Caco-2 (cell line): ENCODE measurements around the gene E2F1. TPM values are rescaled to one million over a fixed set of nuclear protein-coding genes. Genes with fewer than 3 reads are reported as not detected.

ENCODE experiments used
- BruUV-seq: library from RNA; stranded (reverse); fragments of 400-500 nt; replicated peaks from 2 replicates; lab custom pipeline; 2021; lab: Mats Ljungman, UMichigan
- CTCF ChIA-PET: fragments of 300-600 bp; sonication (Branson Sonifier 250); formaldehyde crosslinking; loops from one replicate; lab custom pipeline; 2022; ENCODE audit warnings: antibody characterized with exemption; lab: Charles Lee
- POLR2A ChIA-PET: fragments of 300-600 bp; sonication (Branson Sonifier 250); formaldehyde crosslinking; loops from one replicate; lab custom pipeline; 2022; ENCODE audit warnings: antibody characterized with exemption; lab: Charles Lee
- DNase-seq, 2 experiments: peaks; one replicate each; pipeline versions ENCODE4 v3.0.0 to v3.0.0-alpha.2; 2020 to 2022
- H3K27me3 ChIP-seq: replicated peaks from 2 replicates; pipeline ENCODE4 v1.6.0; 2011; ENCODE audit warnings: low read length; ENCODE audit not compliant: control insufficient read depth, insufficient read depth
- H3K36me3 ChIP-seq: 2 replicates; pipeline ENCODE4 v1.5.1; 2011; ENCODE audit warnings: low read length; ENCODE audit not compliant: control insufficient read depth, insufficient read depth
- H3K4me1 ChIP-seq: fragments of 250-450 bp; sonication (Bioruptor Pico); 2 replicates; pipeline ENCODE4 v1.5.1; 2020; ENCODE audit warnings: mild to moderate bottlenecking
- H3K4me3 ChIP-seq: 2 replicates; pipeline ENCODE4 v1.5.1; 2011; ENCODE audit warnings: low read depth, mild to moderate bottlenecking, control low read depth, low read length
- H3K9me3 ChIP-seq: fragments of 250-450 bp; sonication (Bioruptor Pico); 2 replicates; pipeline ENCODE4 v1.5.1; 2020; ENCODE audit warnings: mild to moderate bottlenecking, moderate library complexity
- H3K27ac Mint-ChIP-seq: one replicate; pipeline ENCODE4 v1.8.0; 2022; ENCODE audit warnings: mixed read lengths; ENCODE audit not compliant: unreplicated experiment
- H3K27me3 Mint-ChIP-seq: one replicate; pipeline ENCODE4 v1.8.0; 2022; ENCODE audit warnings: mixed read lengths; ENCODE audit not compliant: insufficient read depth, unreplicated experiment
- H3K36me3 Mint-ChIP-seq: one replicate; pipeline ENCODE4 v1.8.0; 2022; ENCODE audit warnings: mild to moderate bottlenecking, mixed read lengths; ENCODE audit not compliant: insufficient read depth, unreplicated experiment
- H3K4me1 Mint-ChIP-seq: one replicate; pipeline ENCODE4 v1.8.0; 2022; ENCODE audit warnings: low read depth, mixed read lengths; ENCODE audit not compliant: unreplicated experiment
- H3K4me3 Mint-ChIP-seq: one replicate; pipeline ENCODE4 v1.8.0; 2022; ENCODE audit warnings: mild to moderate bottlenecking, moderate library complexity, mixed read lengths; ENCODE audit not compliant: unreplicated experiment
- H3K9me3 Mint-ChIP-seq: one replicate; pipeline ENCODE4 v1.8.0; 2022; ENCODE audit warnings: mixed read lengths; ENCODE audit not compliant: unreplicated experiment
- intact Hi-C: fragments of 100-400 bp; cut with micrococcal nuclease; formaldehyde crosslinking; loops from one replicate; pipeline ENCODE4 v1.10.0; 2022; ENCODE audit not compliant: unreplicated experiment
- total RNA-seq: library from RNA; stranded (reverse); gene quantifications from 2 replicates; pipeline ENCODE4 v1.2.3, GENCODE V29; 2022
- TF ChIP-seq, protein P1 (sequence below), 2 experiments: fragments of 200-600 bp in 1 of 2; IDR thresholded peaks; 1 replicate in 1 of 2; 2 replicates in 1 of 2; pipeline versions ENCODE4 v1.5.1 to v1.8.0; 2011 to 2022; ENCODE audit warnings: antibody characterized with exemption in 1 of 2, control low read depth in 1 of 2, inconsistent platforms in 1 of 2, low read depth in 1 of 2, low read length in 1 of 2, mild to moderate bottlenecking in 1 of 2, moderate library complexity in 1 of 2; ENCODE audit not compliant: insufficient read depth in 1 of 2, severe bottlenecking in 1 of 2, unreplicated experiment in 1 of 2

Gene E2F1
- total RNA-seq, 1 experiment from 2014 or later = 74.7 TPM

DNA sequence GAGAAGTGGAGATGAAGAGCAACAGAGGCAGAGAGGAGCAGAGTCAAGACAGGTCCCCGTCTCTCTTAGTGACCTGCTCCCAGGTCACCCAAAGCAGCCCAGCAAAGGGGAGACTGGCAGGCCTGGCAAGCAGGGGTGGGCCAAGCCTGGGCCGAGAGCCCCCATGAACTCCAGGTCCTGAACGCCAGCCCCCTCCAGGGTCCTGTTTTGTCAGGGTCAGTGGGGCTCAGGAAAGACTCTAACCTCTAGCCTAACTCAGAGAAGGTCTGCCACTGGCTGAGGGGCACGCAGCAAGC lies 13.1 kb downstream of the E2F1 start:
- H3K27me3 Mint-ChIP-seq = no peaks in the 10 kb centered on the region
- CTCF ChIA-PET = interaction anchor here (0.5 to 1.1 kb wide), 3 partner anchors 47 to 242 kb away, joined by 3 to 5 read pairs (median 3); partner anchors contain the start of gene PXMP4
- no peak for DNase-seq
- TF ChIP-seq, protein P1, sequence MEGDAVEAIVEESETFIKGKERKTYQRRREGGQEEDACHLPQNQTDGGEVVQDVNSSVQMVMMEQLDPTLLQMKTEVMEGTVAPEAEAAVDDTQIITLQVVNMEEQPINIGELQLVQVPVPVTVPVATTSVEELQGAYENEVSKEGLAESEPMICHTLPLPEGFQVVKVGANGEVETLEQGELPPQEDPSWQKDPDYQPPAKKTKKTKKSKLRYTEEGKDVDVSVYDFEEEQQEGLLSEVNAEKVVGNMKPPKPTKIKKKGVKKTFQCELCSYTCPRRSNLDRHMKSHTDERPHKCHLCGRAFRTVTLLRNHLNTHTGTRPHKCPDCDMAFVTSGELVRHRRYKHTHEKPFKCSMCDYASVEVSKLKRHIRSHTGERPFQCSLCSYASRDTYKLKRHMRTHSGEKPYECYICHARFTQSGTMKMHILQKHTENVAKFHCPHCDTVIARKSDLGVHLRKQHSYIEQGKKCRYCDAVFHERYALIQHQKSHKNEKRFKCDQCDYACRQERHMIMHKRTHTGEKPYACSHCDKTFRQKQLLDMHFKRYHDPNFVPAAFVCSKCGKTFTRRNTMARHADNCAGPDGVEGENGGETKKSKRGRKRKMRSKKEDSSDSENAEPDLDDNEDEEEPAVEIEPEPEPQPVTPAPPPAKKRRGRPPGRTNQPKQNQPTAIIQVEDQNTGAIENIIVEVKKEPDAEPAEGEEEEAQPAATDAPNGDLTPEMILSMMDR (IDR thresholded peaks at IDR 0.05; ENCODE audit: insufficient read depth in 1 of 2, low read depth in 1 of 2, low read length in 1 of 2, severe bottlenecking in 1 of 2, unreplicated experiment in 1 of 2) = no peak
- H3K4me1 Mint-ChIP-seq = peaks cover 39% of the 10 kb centered on the region
- H3K4me1 ChIP-seq = peaks cover 18% of the 10 kb centered on the region
- POLR2A ChIA-PET = interaction anchor here (0.5 kb wide), 1 partner anchor 1407 kb away, joined by 6 read pairs; no protein-coding TSS in a partner anchor
- H3K27me3 ChIP-seq = no peaks in the 10 kb centered on the region
- H3K36me3 ChIP-seq = peaks cover 14% of the 10 kb centered on the region
- intact Hi-C loops = loop anchor here (5.0 kb wide), 1 partner anchor 139 kb away; the partner anchor contains the start of gene CHMP4B
- peaks cover 56% of the 10 kb centered on the region for H3K36me3 Mint-ChIP-seq
- peak overlapping the region; percentile 99 for H3K4me3 Mint-ChIP-seq
- BruUV-seq = no TSS peak
- peak overlapping the region; percentile 85 for H3K4me3 ChIP-seq
- peak overlapping the region; percentile 98 for H3K27ac Mint-ChIP-seq
- H3K9me3 Mint-ChIP-seq = no peaks in the 10 kb centered on the region
- no peaks in the 10 kb centered on the region for H3K9me3 ChIP-seq

DNA sequence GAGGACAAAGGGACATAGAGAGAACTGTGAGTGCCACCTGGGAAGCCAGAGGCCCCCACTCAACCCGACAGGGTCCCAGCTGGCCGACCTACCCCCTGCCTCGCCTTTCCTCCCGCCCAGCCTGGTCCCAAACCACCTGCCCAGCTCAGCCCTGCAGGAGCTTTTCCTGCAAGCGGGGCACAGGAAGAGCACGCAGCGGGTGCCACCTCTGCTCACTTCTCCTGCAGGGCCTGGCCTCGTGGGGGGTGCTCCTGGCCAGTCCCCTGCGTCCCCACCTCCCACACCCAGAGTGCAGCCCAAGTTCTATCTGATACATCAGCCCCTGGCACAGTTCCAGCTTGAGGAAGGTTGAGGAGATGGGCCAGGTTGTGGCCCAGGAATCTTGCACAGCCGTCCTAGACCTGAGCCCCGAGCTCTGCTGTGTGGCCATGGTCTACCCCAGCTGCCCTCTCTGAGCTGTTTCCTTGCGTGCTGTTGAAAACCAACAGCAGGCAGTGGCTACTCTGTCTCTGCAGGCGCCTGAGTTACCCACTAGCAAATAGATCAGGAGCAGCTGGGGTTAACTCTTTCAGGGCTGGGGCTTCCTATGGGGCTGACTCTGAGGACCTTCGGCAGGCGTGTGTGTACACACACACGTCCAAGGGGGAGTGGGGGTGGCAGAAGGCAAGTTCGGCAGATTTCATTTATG lies 13.6 kb downstream of the E2F1 start:
- CTCF ChIA-PET = interaction anchor here (1.1 kb wide), 1 partner anchor 47 kb away, joined by 3 read pairs; the partner anchor contains the start of gene PXMP4
- peak in 1 of 2 experiments; percentile 55 for DNase-seq
- H3K4me1 ChIP-seq = peaks cover 18% of the 10 kb centered on the region
- peak overlapping the region; percentile 99 for H3K4me3 Mint-ChIP-seq
- BruUV-seq = no TSS peak
- peak overlapping the region; percentile 98 for H3K27ac Mint-ChIP-seq
- no peaks in the 10 kb centered on the region for H3K27me3 ChIP-seq
- H3K36me3 ChIP-seq = peaks cover 14% of the 10 kb centered on the region
- H3K36me3 Mint-ChIP-seq = peaks cover 56% of the 10 kb centered on the region
- H3K9me3 Mint-ChIP-seq = no peaks in the 10 kb centered on the region
- peak overlapping the region; percentile 85 for H3K4me3 ChIP-seq
- POLR2A ChIA-PET = interaction anchor here (0.6 kb wide), 1 partner anchor 320 kb away, joined by 3 read pairs; no protein-coding TSS in a partner anchor
- H3K4me1 Mint-ChIP-seq = peaks cover 39% of the 10 kb centered on the region
- H3K27me3 Mint-ChIP-seq = no peaks in the 10 kb centered on the region
- no peaks in the 10 kb centered on the region for H3K9me3 ChIP-seq
- intact Hi-C loops = loop anchor here (5.0 kb wide), 1 partner anchor 140 kb away; the partner anchor contains the start of gene CHMP4B
- TF ChIP-seq, protein P1 (IDR thresholded peaks at IDR 0.05; ENCODE audit: insufficient read depth in 1 of 2, low read depth in 1 of 2, low read length in 1 of 2, severe bottlenecking in 1 of 2, unreplicated experiment in 1 of 2) = no peak

DNA sequence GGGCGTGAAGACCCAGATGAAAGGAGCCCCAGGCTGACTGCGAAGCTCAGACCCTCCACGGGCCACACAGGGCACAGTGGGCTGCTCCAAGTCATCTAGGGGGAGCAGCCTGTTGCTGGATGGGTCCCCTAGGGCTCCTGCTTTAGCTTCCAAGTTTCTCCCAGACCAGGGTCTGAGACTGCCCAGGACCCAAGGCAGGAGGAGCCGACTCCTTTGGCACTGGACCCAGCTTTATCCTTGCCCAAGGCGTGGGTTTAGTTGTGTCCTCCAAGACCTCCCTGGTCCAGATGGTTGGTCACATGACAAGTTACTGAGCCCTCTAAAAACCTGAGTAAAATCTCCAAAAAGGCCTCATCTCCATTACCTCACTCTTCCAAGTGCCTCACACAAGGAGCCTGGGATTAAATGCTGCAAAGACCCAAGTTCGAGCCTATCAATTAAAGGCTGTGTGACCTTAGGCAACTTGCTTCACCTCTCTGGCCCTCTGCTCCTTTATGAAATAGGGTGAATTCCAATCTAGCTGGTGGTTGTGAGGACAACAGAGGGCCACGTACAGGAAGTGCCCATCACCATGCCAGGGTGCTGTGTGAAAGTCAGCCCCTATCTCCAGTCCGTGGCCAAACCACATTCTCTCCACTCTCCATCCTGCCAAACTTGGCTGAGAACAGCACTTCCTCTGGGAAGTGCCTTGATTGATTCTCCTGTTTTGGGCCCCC lies 14.5 kb downstream of the E2F1 start:
- intact Hi-C loops = loop anchor here (5.0 kb wide), 1 partner anchor 141 kb away; the partner anchor contains the start of gene CHMP4B
- Histone ChIP-seq H3K36me3 (peaks cover 11% of the 10 kb centered on the region), H3K4me3 (no peak overlapping the region), H3K4me1 (peaks cover 18% of the 10 kb centered on the region), H3K27me3 (no peaks in the 10 kb centered on the region), H3K9me3 (no peaks in the 10 kb centered on the region)
- Mint-ChIP-seq H3K36me3 (peaks cover 56% of the 10 kb centered on the region), H3K27me3 (no peaks in the 10 kb centered on the region), H3K27ac (peak overlapping the region; percentile 98), H3K4me3 (peak overlapping the region; percentile 99), H3K9me3 (no peaks in the 10 kb centered on the region), H3K4me1 (peaks cover 39% of the 10 kb centered on the region)
- ChIA-PET CTCF (interaction anchor here (0.6 to 1.9 kb wide), 5 partner anchors 48 to 145 kb away, joined by 3 to 4 read pairs (median 3); partner anchors contain the start of gene PXMP4), POLR2A (no interaction called here)
- TF ChIP-seq, protein P1 (IDR thresholded peaks at IDR 0.05; ENCODE audit: insufficient read depth in 1 of 2, low read depth in 1 of 2, low read length in 1 of 2, severe bottlenecking in 1 of 2, unreplicated experiment in 1 of 2) = no peak
- BruUV-seq = TSS peak; percentile 29
- no peak for DNase-seq
